T-helper 17 cell (primary cell): ENCODE results near the gene HOXA5. TPM values are rescaled to one million over a fixed set of nuclear protein-coding genes. Genes with fewer than 3 reads are reported as not detected.
A peak's percentile ranks its signal among the peaks of the same experiment; 100 is the strongest.

Experiments
- ATAC-seq: fragments of 150-1000 bp; cut with Tn5 transposase; 2 replicates; pipeline ENCODE4 v1.10.0; 2021; ENCODE audit warnings: mild to moderate bottlenecking, moderate library complexity
- DNase-seq, 3 donors: peaks; one replicate each; pipeline versions ENCODE4 v3.0.0 to v3.0.0-alpha.2; 2020 to 2021
- H3K9me3 ChIP-seq: one replicate; pipeline ENCODE4 v1.7.0; 2013; ENCODE audit warnings: low read length, mild to moderate bottlenecking; ENCODE audit not compliant: control insufficient read depth, poor library complexity, severe bottlenecking
- H3K27ac Mint-ChIP-seq: one replicate; pipeline ENCODE4 v1.8.0; 2022; ENCODE audit warnings: mild to moderate bottlenecking, moderate library complexity, mixed read lengths
- H3K27me3 Mint-ChIP-seq: one replicate; pipeline ENCODE4 v1.8.0; 2022; ENCODE audit warnings: mixed read lengths
- H3K36me3 Mint-ChIP-seq: one replicate; pipeline ENCODE4 v1.8.0; 2022; ENCODE audit warnings: low read depth, mixed read lengths
- H3K4me1 Mint-ChIP-seq: one replicate; pipeline ENCODE4 v1.8.0; 2022; ENCODE audit warnings: mild to moderate bottlenecking, mixed read lengths
- H3K4me3 Mint-ChIP-seq: one replicate; pipeline ENCODE4 v1.8.0; 2022; ENCODE audit warnings: mild to moderate bottlenecking, moderate library complexity, mixed read lengths
- total RNA-seq, 4 donors: library from RNA in 2 of 4; stranded (reverse) in 2 of 4; gene quantifications; one replicate each; pipeline ENCODE4 v1.2.3 and lab custom pipeline; 2022 to 2026

Gene HOXA5
- total RNA-seq = under 1 TPM in 1 of 2 donors, not detected in 1; 0.26 TPM
- 0 to 0.70 reads per million in 2 donors for total RNA-seq (lab: John Stamatoyannopoulos, UW)

DNA sequence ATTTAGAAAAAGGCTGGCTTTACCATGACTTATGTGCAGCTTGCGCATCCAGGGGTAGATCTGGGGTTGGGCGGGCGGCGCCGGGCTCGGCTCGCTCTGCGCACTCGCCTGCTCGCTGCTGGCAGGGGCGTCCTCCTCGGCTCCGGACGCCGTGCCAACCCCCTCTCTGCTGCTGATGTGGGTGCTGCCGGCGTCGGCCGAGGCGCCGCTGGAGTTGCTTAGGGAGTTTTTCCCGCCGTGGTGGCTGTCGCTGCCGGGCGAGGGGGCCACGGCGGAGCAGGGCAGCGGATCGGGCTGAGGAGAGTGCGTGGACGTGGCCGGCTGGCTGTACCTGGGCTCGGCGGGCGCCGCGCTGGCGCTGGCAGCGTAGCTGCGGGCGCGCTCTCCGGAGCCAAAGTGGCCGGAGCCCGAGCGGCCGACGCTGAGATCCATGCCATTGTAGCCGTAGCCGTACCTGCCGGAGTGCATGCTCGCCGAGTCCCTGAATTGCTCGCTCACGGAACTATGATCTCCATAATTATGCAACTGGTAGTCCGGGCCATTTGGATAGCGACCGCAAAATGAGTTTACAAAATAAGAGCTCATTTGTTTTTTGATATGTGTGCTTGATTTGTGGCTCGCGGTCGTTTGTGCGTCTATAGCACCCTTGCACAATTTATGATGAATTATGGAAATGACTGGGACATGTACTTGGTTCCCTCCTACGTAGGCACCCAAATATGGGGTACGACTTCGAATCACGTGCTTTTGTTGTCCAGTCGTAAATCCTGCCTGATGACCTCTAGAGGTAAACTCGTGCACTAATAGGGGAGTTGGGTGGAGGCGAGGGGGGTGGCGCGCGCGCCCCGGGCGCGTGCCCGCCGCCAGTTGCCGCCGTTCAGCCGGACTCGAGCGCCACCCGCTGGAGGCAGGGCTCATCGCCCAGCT lies at the start of gene HOXA5:
Gene HOXA5, minus strand, starts transcription at position 659 of the 927 bp plus-strand sequence. Its CDS starts 74 bp downstream, at position 585.
- no peaks in the 10 kb centered on the region for H3K9me3 ChIP-seq
- H3K27me3 Mint-ChIP-seq = peaks cover 62% of the 10 kb centered on the region
- peaks cover 2% of the 10 kb centered on the region for H3K36me3 Mint-ChIP-seq
- no peak within 1 kb of the TSS for H3K27ac Mint-ChIP-seq
- peaks cover 10% of the 10 kb centered on the region for H3K4me1 Mint-ChIP-seq
- DNase-seq (no peak), ATAC-seq (no peak)
- no peak within 1 kb of the TSS for H3K4me3 Mint-ChIP-seq

- H3K9me3 ChIP-seq = no peaks in the 10 kb centered on the region
- Mint-ChIP-seq H3K27me3 (peaks cover 83% of the 10 kb centered on the region), H3K27ac (no peak overlapping the region), H3K36me3 (peaks cover 6% of the 10 kb centered on the region), H3K4me3 (peak overlapping the region; percentile 79), H3K4me1 (peaks cover 23% of the 10 kb centered on the region)
- ATAC-seq (peak; percentile 55), DNase-seq (no peak)
Observed at GRCh38 chr7:27192546-27193334, 49.3 kb upstream of the HOXA5 start.

DNA sequence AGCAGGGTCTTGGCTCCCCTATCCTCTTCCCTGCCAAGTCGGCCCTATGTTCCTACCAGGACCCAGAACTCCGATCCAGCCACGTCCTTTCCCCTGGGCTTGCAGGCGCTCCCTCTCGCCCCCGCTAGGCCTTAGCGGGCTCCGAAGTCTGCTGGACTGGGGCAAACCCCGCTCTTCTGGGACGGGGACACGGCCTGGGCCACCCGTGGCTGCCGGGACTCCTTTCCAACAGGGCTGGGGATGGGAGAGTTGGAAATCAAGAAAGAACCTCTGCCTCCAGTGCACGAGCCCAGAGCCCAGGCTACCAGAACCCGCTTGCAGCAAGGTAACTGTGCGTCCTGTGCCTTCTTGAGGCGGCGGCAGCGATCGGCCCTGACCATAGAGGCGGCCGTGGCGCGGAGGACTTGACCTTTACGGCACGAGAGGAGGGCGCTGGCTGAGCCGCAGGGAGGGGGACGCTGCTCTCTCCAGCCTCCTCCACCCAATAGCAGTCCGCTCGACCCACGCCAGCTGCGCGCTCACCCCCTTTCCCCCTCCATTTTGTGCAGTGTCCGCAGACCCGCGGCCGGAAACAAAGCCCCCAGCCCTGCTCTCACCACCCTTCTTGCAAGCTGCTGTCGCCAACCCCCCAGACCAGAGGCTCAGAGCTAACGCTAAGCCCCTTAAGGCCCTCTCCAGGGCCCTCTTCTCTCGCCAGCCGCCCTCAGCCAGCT lies 48.5 kb upstream of the HOXA5 start:
- Mint-ChIP-seq H3K36me3 (peaks cover 4% of the 10 kb centered on the region), H3K4me1 (peaks cover 23% of the 10 kb centered on the region), H3K27me3 (peaks cover 84% of the 10 kb centered on the region), H3K4me3 (peak overlapping the region; percentile 76), H3K27ac (peak overlapping the region; percentile 41)
- peaks cover 2% of the 10 kb centered on the region for H3K9me3 ChIP-seq
- no peak for DNase-seq
- no peak for ATAC-seq

- Mint-ChIP-seq H3K4me3 (peak overlapping the region; percentile 76), H3K27ac (peak overlapping the region; percentile 41)
Observed at GRCh38 chr7:27191161-27191731, 47.8 kb upstream of the HOXA5 start.

GRCh38 chr7:27189997-27190748 lies 46.7 kb upstream of the HOXA5 start:
- peaks cover 91% of the 10 kb centered on the region for H3K27me3 Mint-ChIP-seq
- peaks cover 4% of the 10 kb centered on the region for H3K36me3 Mint-ChIP-seq
- H3K9me3 ChIP-seq = peaks cover 3% of the 10 kb centered on the region
- H3K4me1 Mint-ChIP-seq = peaks cover 28% of the 10 kb centered on the region
- DNase-seq (no peak), ATAC-seq (no peak)
- peak overlapping the region; percentile 42 for H3K4me3 Mint-ChIP-seq
- H3K27ac Mint-ChIP-seq = peak overlapping the region; percentile 8

More at GRCh38 chr7:27191161-27191731, 47.8 kb upstream of the HOXA5 start:
- Mint-ChIP-seq H3K36me3 (peaks cover 4% of the 10 kb centered on the region), H3K4me1 (peaks cover 22% of the 10 kb centered on the region), H3K27me3 (peaks cover 88% of the 10 kb centered on the region)
- no peak for DNase-seq
- no peak for ATAC-seq
- H3K9me3 ChIP-seq = peaks cover 3% of the 10 kb centered on the region

DNA sequence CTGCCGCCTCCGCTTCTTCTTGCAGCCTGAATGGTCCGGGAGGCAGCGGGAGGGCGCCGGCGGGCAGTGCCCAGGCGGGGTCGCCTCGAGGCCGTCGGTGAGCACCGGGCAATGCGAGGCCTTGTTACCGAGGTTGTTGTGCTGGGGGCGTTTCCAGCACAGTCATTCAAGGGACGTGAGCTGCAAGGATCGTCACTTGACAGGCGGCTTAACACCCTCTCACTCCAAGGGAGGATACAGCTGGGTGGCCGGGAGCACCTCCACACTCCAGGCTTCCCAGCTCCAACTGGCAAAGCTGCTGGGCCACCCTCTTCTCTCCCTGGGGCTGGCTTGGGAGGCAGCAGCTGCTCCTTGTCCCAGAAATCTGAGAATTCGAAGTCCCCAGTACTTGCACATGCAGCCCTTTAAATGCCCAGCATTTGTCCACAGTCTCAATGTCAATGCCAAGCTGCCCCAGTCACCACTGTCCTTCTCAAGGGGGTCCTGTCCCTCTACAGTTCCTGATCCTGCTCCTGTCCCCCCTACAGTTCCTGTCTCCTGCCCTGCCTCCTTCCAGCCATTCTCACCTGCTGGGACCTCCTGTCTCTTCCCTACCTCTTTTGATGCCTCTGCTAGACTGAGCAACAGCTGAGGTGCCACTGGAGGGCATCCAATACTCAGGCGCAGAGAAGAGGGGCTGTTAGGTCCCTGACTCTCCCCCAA lies 46.0 kb upstream of the HOXA5 start:
- ATAC-seq = no peak
- H3K4me3 Mint-ChIP-seq = peak overlapping the region; percentile 85
- H3K4me1 Mint-ChIP-seq = peaks cover 33% of the 10 kb centered on the region
- H3K9me3 ChIP-seq = peaks cover 3% of the 10 kb centered on the region
- peaks cover 4% of the 10 kb centered on the region for H3K36me3 Mint-ChIP-seq
- peak overlapping the region; percentile 8 for H3K27ac Mint-ChIP-seq
- peaks cover 91% of the 10 kb centered on the region for H3K27me3 Mint-ChIP-seq
- peak in 1 of 3 donors; percentile 5 for DNase-seq

DNA sequence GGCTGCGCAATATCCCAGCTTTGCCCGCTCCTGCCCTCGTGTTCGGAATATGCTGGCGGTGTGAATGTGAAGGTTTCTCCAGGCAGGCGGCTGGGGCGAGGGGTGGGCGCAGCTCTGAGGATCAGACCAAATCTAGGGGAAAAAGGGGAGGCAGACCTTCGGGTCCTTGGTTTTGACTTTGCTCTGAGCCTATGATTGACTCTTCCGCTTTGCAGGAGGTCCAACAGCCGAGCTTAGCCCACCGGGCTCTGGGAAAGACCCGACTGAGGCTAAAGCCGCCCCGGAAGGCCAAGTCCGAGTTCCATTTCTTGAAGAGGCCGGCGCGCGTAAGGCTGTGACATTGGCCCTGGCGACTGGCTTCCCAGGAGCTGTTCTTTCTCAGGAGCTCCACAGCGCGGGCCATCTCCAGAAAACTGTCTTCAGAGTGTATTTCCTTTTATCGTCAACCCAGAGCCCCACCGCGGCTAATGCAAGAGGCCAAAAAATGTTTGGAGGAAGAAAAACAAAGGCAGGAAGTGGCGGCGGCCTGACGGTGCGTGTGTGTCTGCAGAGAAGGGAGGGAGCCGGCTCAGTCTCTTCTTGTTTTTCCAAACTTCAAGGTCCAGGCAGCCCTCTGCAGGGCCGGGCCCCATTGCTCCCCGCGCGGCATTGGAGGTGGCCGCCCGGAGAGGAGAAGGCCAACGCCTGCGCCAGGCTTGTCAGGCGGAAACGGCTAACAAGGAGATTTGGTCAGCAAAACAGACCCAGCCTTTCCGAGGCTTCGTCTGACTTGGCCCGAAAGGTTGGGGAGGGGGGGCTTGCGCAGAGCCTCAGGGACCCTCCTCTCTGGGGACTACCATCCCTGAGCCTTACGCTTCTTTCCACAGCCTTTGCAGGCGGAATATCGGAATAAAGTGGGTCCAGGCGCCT lies 45.2 kb upstream of the HOXA5 start:
- peaks cover 90% of the 10 kb centered on the region for H3K27me3 Mint-ChIP-seq
- H3K4me3 Mint-ChIP-seq = peak overlapping the region; percentile 85
- peaks cover 4% of the 10 kb centered on the region for H3K36me3 Mint-ChIP-seq
- DNase-seq (peak in 1 of 3 donors; percentile 7), ATAC-seq (peak; percentile 32)
- peak overlapping the region; percentile 63 for H3K27ac Mint-ChIP-seq
- peaks cover 36% of the 10 kb centered on the region for H3K4me1 Mint-ChIP-seq
- peaks cover 3% of the 10 kb centered on the region for H3K9me3 ChIP-seq

DNA sequence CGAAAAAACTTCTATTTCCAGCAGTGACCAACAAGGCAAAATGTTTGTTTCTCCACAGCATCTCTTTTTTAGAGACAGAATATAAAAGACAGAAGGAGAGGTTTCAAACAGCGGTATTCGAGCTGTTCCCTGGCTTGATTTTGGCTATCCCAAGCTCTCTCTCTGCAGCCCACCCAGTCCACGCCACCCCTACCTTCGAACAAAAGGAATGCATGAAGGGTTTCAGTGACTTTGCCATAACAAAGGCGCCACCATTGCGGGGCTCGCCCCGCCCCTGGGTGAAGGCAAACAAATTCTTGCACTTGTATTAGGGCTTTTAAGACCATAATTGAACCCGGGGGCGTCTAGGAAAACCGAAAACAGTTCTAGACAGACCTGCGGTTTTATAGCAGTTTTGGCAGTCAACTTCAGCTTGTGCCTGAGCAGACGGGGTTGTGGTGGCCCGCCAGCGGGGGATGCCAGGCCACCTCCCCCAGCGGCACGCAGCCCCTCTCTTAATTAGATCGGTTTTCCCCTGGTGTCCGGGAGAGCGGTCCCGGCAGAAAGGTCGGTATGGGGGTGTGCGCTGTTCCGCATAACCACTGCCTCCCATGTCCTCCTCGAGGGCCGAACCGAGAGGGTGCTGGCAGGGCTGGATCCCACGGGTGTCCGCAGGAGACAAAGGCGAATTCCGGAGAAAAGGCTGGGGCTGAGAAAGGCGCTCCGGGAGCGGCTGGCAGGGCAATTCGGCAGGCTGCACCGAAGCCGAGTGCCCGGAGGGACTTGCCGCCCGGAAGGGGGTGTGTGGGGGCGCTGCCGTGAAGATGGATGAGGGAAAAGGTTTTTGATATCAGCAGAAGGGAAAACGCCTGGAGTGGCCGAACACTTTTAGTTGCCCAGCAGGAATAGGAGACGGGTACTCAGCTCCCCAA lies 44.2 kb upstream of the HOXA5 start:
- Mint-ChIP-seq H3K4me3 (peak overlapping the region; percentile 85), H3K4me1 (peaks cover 36% of the 10 kb centered on the region), H3K36me3 (peaks cover 4% of the 10 kb centered on the region), H3K27ac (peak overlapping the region; percentile 69), H3K27me3 (peaks cover 90% of the 10 kb centered on the region)
- ATAC-seq = no peak
- H3K9me3 ChIP-seq = peaks cover 3% of the 10 kb centered on the region
- peak in 1 of 3 donors; percentile 7 for DNase-seq

GRCh38 chr7:27186668-27187474 lies 43.4 kb upstream of the HOXA5 start:
- ATAC-seq = no peak
- Mint-ChIP-seq H3K36me3 (peaks cover 4% of the 10 kb centered on the region), H3K27me3 (peaks cover 89% of the 10 kb centered on the region), H3K4me3 (peak overlapping the region; percentile 7), H3K4me1 (peaks cover 32% of the 10 kb centered on the region), H3K27ac (peak overlapping the region; percentile 69)
- DNase-seq = no peak
- H3K9me3 ChIP-seq = peaks cover 3% of the 10 kb centered on the region
